Frontal cortex (tissue), 4 donors: ENCODE data around the gene PIK3IP1. TPM values are rescaled to one million over a fixed set of nuclear protein-coding genes. Genes with fewer than 3 reads are reported as not detected.

Experiments
- DNase-seq, 2 donors: peaks; one replicate each; pipeline ENCODE4 v3.0.0; 2012; ENCODE audit warnings: low spot score in 2 of 2
- FAIRE-seq: peaks from 2 replicates; lab custom pipeline; 2012; peaks lifted over from hg19 to GRCh38; lab: Jason Lieb, UNC
- small RNA-seq: library from RNA; depleted of rRNA; stranded (forward); fragments of <200 nt; gene quantifications from one replicate; pipeline ENCODE3, GENCODE V24; 2014
- total RNA-seq: library from RNA; depleted of rRNA; stranded (reverse); fragments of >200 nt; gene quantifications from one replicate; pipeline ENCODE4 v1.2.3, GENCODE V29; 2014
- donor health status: control.
- donor health status: control.
- donor health status: control.

The PIK3IP1 gene
- total RNA-seq, 1 donor from 2014 or later = 20.8 TPM

DNA sequence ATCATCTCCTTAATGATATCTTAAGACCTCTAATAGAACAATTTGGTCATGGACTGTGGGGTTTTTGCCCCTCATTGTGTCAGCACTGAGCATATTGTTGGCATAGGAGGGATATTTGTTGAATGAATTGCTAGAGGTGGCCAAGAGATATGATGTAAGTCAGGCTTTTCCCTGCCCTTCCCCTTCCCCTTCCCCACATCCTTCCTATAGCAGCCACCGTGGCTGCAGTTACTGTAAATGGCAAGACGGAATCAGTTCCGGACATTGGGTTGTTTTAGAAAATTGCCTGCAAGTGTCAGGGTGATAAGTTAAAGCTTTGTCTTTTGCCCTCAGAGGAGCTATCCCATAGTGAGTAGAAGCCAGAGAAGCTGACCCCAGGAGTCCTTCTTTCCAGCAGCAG is 57.2 kb downstream of the PIK3IP1 start:
- FAIRE-seq (no peak), DNase-seq (no peak)

GRCh38 chr22:31233001-31233400 is 59.3 kb downstream of the PIK3IP1 start:
- no peak for FAIRE-seq
- DNase-seq = no peak

Small RNA genes within 50 kb of the gene (small RNA-seq; reads per million reads assigned to genes)
- gene RNA5SP496 = not detected

Other genes starting within 250 kb of the PIK3IP1 start
- gene SMTN, start 211.2 kb downstream of the PIK3IP1 start, total RNA-seq = 9.0 TPM
- 11.8 TPM for gene SELENOM, start 184.9 kb downstream of the PIK3IP1 start, total RNA-seq
- 2.0 TPM for gene INPP5J, start 169.5 kb downstream of the PIK3IP1 start, total RNA-seq
- gene PLA2G3, start 152.0 kb downstream of the PIK3IP1 start, total RNA-seq = under 0.01 TPM
- gene RNF185, start 132.3 kb downstream of the PIK3IP1 start, total RNA-seq = 27.7 TPM
- gene LIMK2, start 80.2 kb downstream of the PIK3IP1 start, total RNA-seq = 13.9 TPM
- gene PATZ1, start 53.9 kb upstream of the PIK3IP1 start, total RNA-seq = 24.1 TPM
- gene DRG1, start 107.1 kb upstream of the PIK3IP1 start, total RNA-seq = 86.4 TPM
- 21.6 TPM for gene EIF4ENIF1, start 197.4 kb upstream of the PIK3IP1 start, total RNA-seq
- 18.8 TPM for gene SFI1, start 204.0 kb upstream of the PIK3IP1 start, total RNA-seq